HG02938 (cell line): Measurements from ENCODE around the gene ARHGAP22.

Source experiments
- ATAC-seq: cut with Tn5 transposase; IDR thresholded peaks from one replicate; pipeline ENCODE4 v1.9.1; 2021; ENCODE audit warnings: mild to moderate bottlenecking, moderate library complexity; ENCODE audit not compliant: unreplicated experiment

The ARHGAP22 gene

DNA sequence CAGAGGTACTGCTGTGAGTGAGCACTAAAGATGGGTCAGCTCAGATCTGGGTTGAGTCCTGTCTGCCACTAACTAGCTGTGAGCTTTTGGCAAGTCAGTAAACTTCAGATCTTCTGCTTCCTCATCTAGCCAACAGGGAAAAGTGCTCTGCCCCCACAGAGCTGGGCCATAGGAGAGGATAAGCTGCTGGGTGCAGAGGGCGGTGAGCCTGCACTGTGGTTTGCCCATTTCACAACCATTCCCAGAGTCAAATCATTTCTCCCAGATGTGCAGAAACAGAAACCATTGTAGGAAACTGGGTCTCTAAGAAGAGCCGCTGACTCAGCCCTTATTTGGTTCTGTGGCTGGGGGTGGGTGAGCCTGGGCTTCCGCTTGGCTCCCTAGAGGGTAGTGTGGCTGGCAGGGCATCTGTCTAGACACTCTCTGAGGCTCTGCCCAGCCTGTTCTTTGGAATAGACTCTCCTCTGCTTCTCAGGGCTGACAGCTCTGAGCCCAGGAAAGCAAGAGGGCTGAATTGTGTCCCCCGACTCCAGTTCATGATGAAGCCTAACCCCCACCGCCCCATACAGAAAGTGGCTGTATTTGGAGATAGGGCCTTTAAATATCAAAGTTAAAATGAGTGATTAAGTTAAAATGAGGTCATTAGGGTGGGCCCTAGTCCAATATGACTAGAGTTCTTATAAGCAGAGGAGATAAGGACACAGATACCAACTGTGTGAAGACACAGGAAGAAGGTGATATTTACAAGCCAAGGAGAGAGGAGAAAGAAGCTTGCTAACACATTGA is 29.5 kb upstream of the ARHGAP22 start:
- peak; percentile 85 for ATAC-seq

GRCh38 chr10:48633381-48634197 is 28.7 kb upstream of the ARHGAP22 start:
- peak; percentile 26 for ATAC-seq

DNA sequence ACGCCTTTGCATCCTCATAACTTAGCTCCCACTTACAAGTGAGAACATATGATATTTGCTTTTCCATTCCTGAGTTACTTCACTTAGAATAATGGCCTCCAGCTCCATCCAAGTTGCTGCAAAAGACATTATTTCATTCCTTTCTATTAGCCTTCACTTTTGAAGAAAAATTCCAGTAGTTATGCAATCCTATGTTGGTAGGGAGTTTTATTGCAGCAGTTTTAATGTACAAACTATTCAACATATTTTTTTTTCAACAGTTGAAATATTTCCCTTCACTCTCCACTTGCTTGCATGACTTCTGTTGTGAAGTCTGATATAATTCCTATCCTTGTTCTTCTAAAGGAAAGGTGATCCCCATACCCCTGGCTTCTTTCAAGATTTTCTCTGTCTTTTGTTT is 27.3 kb upstream of the ARHGAP22 start:
- ATAC-seq: no peak

DNA sequence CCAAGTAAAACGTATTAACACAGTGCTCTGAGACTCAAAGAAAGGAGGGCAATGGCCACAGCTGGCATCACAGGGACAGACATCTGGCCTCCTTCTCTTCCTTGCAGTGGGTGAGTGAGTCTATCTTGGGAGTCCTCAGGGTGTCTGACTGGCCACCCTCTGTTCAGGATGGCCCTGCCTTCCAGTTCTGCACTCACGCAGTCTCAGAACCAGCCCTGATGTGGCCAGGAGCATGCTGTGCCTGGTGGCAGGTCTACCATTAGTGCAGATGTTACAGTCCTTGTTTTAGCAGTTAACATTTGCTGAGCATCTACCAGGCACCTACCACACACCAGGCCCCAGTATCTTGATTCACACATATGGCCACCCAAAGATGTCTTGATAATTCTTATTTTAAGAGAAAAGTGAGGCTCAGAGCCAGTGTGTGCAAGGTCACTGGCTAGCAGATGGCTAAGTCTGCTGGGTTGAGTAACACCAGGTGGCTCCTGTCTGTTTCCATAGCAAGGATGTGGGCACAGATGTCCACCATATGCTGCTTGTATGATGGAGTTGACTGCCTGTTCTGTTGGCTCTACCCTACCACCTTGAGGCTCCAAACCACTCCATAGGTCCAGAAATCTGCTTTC is 23.2 kb upstream of the ARHGAP22 start:
- ATAC-seq: no peak

DNA sequence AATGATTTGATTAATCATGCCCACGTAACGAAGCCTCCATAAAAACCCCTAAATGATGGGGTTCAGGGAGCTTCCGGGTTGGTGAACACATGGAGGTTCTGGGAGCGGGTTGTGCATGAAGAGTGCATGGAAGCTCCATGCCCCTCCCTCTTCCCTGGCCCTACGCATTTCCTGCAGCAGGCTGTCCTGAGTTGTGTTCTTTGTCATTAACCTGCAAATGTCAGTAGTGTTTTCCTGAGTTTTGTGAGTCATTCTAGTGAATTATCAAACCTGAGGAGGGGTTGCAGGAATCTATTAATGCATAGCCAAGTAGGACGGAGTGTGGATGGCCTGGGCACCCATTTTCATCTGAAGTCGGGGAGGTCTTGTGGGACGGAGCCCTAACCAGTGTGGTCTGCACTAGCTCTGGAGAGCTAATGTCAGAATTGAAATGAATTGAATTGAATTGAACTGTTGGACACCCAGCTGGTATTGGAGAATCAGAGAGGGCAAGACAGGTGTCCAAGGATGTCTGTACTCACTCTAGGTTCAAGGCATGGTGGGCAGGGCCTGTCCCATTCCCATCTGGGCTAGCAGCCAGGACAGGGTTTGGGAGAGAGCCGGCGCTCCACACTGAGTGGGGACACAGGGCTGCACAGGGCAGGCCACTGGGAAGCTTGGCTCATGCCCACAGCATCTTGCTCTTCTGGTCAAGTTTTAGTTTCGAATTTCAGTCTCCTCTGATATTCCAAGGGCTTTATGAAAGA is 22.3 kb upstream of the ARHGAP22 start:
- ATAC-seq: no peak

DNA sequence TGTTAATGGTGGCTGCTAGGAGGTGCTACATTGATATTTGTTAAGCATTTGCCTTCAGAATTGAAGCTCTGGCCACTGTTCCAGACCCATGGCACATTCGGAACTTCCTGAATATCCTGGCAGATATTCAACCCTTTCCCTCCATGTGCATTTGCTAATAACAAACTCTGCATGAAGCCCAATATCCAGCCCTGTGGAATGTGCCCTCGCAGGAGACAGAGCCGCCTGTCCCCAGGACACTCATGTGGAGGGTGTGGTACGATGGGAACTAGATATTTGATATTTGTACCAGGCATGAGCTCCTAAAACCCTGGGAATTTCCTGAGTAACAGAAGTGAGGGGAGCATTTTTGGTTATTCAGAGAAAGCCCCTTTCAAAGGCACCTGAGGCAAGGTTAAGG is 21.6 kb upstream of the ARHGAP22 start:
- no peak for ATAC-seq

DNA sequence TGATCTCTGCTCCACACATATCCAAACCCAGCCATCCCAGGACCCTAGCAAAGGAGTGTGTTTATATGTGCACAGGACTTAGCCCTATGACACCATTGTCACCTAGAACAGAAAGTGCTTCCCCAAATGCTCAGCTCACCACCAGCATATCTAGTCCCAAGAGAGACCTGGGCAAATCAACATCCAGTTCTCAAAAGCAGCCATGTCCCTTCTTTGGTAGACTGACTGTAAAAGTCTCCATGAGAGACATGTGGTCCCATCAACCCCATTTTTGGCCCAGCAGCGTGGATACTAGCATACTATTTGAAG is 20.9 kb upstream of the ARHGAP22 start:
- no peak for ATAC-seq

- ATAC-seq: no peak
These were observed 18.8 kb upstream of the ARHGAP22 start for GRCh38 chr10:48623607-48624132.

GRCh38 chr10:48623009-48623408 is 18.1 kb upstream of the ARHGAP22 start:
- no peak for ATAC-seq

GRCh38 chr10:48620719-48621118 is 15.8 kb upstream of the ARHGAP22 start:
- ATAC-seq: no peak

DNA sequence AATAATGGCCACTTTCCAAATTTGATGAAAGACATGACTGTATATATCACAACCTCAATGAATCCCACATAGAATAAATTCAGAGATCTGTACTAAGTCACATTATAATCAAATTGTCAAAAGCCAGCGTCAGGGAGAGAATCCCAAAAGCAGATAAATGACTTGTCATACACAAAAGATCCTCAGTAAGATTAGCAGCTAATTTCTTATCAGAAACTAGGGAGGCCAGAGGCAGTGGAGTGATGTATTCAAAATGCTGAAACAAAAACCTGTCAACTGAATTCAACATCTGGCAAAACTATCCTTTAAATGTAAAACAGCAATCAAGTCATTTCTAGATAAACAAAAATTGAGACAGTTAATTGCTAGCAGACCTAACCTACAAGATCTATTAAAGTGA is 11.6 kb upstream of the ARHGAP22 start:
- no peak for ATAC-seq

- peak; percentile 72 for ATAC-seq
These were observed 9.9 kb upstream of the ARHGAP22 start for GRCh38 chr10:48614481-48615390.

DNA sequence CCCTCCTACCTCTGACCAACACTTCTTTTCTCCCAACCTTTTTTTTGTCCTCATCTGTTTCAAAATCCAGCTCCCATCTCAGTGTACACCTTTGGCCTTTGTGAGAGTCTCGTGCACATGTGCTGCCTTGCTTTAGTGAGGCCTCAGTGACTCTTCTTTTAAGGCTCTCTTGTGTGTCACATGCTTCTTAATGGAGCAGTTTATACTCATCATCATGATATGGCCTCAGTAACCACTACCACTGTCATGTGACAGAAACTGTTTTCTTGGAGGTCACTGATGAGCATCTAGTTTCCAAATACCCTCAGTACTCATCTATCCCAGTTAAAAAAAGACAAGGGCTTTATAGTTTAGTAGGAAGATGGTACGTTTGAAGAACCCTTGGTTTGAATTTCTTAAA is 8.1 kb upstream of the ARHGAP22 start:
- ATAC-seq: no peak

DNA sequence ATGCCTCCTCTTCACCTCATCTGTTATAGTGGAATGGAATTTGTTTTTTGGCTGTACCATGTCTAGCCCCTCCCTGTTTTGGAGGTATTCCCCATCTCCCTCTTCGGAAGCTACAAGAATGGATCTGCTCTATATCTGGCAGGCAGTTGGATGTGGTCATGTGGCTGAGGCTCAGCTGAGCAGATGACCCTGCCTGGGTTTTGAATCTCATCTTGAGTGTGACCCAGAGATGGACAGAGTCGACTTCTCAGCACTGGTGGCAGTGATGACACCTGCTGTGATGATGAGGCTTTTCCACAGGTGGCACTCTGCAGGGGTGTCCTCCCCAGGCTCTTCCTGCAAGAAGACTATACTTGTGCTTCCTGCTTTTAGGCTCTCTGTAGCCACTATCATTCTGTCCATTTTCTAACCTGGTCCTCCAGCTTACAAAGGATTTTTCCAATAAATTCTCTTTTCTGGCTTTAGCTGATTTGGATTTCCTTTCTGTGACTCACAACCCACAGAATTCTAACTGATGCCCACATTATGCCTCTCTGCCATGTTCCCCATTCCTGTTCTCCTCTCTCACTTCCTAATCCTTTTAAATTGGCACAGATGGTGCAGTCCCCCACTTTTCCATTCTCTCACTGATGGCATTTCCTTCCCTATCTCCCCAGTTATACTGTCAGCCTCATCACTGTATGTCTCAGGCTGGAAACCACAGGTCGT is 7.5 kb upstream of the ARHGAP22 start:
- no peak for ATAC-seq

DNA sequence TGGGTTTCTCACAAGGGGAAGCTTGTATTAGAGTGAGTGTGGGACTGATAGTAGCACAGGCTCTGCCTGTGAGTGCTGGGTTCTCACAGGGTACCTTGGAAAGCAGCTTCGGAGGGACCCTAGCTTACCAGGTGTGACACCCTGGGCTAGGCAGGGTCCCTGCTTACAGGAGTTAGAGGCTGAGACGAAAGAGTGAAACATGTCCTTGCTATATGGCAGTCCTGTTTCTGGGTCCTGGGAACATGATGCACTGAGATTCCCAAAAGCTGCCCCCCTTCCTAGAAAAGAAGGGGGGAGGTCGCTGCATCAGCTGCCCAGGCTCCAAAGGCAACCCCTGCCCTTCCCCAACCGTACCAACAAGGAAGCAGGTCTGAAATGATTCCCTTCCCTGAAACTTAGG is 6.3 kb upstream of the ARHGAP22 start:
- no peak for ATAC-seq

DNA sequence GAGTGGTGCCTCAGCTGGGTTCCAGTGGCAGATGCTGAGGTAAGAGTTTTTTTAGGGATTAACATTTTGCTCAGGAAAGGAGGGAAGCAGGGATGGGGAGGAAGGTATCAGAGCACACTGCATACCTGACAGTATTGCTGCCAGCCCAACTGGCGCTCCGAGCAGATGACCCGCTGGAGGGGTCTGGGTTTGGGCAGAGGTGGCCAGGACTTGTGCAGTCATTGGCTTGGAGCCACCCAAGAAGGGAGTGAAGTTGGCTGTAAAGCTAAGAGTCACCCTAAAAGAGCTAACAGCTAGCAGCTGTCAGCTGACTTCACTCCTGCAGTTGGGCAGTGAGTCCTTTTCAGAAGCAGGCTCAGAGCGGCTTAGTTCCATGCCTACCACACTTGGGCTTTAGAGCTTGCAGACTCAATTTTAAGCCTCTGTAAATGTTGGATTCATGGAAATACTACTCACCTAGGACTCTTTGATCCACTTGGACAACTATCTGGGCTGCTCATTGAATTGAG is 5.8 kb upstream of the ARHGAP22 start:
- ATAC-seq: no peak

- no peak for ATAC-seq
These were observed 5.2 kb upstream of the ARHGAP22 start for GRCh38 chr10:48609899-48610584.

GRCh38 chr10:48609441-48609840 is 4.6 kb upstream of the ARHGAP22 start:
- ATAC-seq: no peak

DNA sequence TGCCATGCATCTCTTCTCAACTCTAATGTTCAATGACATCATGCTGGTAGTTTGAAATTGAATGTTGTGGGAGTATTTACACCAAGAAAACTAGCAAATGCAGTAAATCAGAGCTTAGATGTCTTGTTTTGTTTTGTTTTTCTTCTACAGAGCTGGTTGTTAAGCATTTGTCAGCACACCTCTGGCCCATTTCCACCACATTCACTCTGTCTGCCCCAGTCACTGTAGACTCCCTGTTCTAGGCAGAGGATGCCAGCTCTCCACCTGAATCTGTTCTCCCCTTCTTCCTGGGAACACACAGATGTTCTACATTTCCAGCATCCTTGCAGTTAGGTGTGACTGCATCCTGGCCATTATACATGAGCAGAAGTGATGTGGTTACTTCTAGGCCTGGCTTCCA is 4.1 kb upstream of the ARHGAP22 start:
- no peak for ATAC-seq
